ENCODE measurements around the gene ZNF148.

ZNF148 gene

GRCh38 chr3:125374996-125375941 lies at the start of gene ZNF148:
TSS of gene ZNF148 (minus strand) at chr3:125375325. CDS start at chr3:125313640, 61,685 bp downstream.
- H3K27me3 ChIP-seq: no peaks in the 10 kb centered on the region
- H3K9me3 ChIP-seq: no peaks in the 10 kb centered on the region
- peak within 1 kb of the TSS; percentile 90 to 95 for H3K27ac ChIP-seq
- H3K4me1 ChIP-seq: peaks cover 0 to 37% (median 24%) of the 10 kb centered on the region in 4 donors
- no peak for TF ChIP-seq CTCF (IDR thresholded peaks at IDR 0.05)
- intact Hi-C loops (cut with DNase I; ENCODE audit: low total_unique reads): loop anchor here (10.0 kb wide), 1 partner anchor 330 kb away; no protein-coding TSS in a partner anchor
- H3K36me3 ChIP-seq: no peaks in the 10 kb centered on the region
- DNase-seq: peak; percentile 85 to 95
- peak within 1 kb of the TSS; percentile 87 to 92 for H3K4me3 ChIP-seq

GRCh38 chr3:125418306-125418705 lies 43.2 kb upstream of the ZNF148 start:
- no peaks in the 10 kb centered on the region for H3K27me3 ChIP-seq
- no peaks in the 10 kb centered on the region for H3K36me3 ChIP-seq
- no peak for DNase-seq
- TF ChIP-seq CTCF (IDR thresholded peaks at IDR 0.05): no peak
- no peaks in the 10 kb centered on the region for H3K4me1 ChIP-seq
- no peaks in the 10 kb centered on the region for H3K9me3 ChIP-seq
- no peak overlapping the region for H3K27ac ChIP-seq
- H3K4me3 ChIP-seq: no peak overlapping the region
- intact Hi-C loops (cut with DNase I; ENCODE audit: low total_unique reads): no loop called here

GRCh38 chr3:125416235-125416634 lies 41.1 kb upstream of the ZNF148 start:
- H3K36me3 ChIP-seq: no peaks in the 10 kb centered on the region
- no peak overlapping the region for H3K27ac ChIP-seq
- intact Hi-C loops (cut with DNase I; ENCODE audit: low total_unique reads): no loop called here
- no peak overlapping the region for H3K4me3 ChIP-seq
- no peaks in the 10 kb centered on the region for H3K27me3 ChIP-seq
- TF ChIP-seq CTCF (IDR thresholded peaks at IDR 0.05): no peak
- no peak for DNase-seq
- no peaks in the 10 kb centered on the region for H3K9me3 ChIP-seq
- H3K4me1 ChIP-seq: no peaks in the 10 kb centered on the region

- Histone ChIP-seq H3K4me1 (no peaks in the 10 kb centered on the region), H3K4me3 (no peak overlapping the region), H3K36me3 (no peaks in the 10 kb centered on the region), H3K27ac (no peak overlapping the region), H3K9me3 (no peaks in the 10 kb centered on the region), H3K27me3 (no peaks in the 10 kb centered on the region)
- intact Hi-C loops (cut with DNase I; ENCODE audit: low total_unique reads): no loop called here
- TF ChIP-seq CTCF (IDR thresholded peaks at IDR 0.05): no peak
- DNase-seq: no peak
Measured at GRCh38 chr3:125414669-125415068, 39.5 kb upstream of the ZNF148 start.

- H3K36me3 ChIP-seq: no peaks in the 10 kb centered on the region
- no peak for DNase-seq
- intact Hi-C loops (cut with DNase I; ENCODE audit: low total_unique reads): no loop called here
- H3K9me3 ChIP-seq: no peaks in the 10 kb centered on the region
- H3K27me3 ChIP-seq: no peaks in the 10 kb centered on the region
- H3K4me3 ChIP-seq: no peak overlapping the region
- no peak for TF ChIP-seq CTCF (IDR thresholded peaks at IDR 0.05)
- no peak overlapping the region for H3K27ac ChIP-seq
- H3K4me1 ChIP-seq: no peaks in the 10 kb centered on the region
Measured at GRCh38 chr3:125410922-125411321, 35.8 kb upstream of the ZNF148 start.

Measured in tibial artery (tissue), 4 donors.